ENCODE measurements around the gene TIFAB.

Gene TIFAB

DNA sequence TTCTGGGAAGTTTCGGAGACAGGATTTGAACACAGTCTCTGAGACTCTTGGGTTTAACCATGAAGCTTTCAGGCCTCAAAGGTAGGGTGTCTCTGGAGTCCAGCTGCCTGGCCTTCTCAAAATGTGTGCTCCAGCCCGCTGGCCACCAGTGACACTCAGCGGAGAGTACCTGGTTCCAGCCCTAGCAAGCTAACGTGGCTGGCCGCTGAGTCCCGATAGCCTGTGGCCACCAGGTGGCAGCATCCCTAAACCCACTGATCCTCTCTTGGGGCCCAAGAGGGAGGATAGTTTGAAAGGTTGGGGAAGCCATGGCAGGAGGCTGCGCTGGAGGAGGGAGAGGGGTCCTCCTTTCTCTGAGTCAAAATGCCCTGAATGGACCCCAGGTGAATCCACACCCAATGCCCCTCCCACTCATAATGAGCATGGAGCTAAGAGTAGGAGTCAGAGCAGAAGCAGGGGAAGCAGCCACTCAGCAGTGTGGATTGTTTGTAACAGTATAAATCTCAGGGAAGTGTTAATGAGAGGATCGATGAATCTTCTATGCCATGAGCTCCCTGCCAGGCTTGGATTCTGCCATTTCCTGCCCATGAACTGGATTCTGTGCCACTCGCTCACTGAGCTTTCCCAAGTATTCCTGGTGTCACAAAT is 5.4 kb upstream of the TIFAB start:
- Mint-ChIP-seq H3K27ac (no peak overlapping the region), H3K9me3 (peaks cover 1 to 3% of the 10 kb centered on the region in 2 donors), H3K4me3 (no peak overlapping the region), H3K27me3 (peaks cover 14 to 16% of the 10 kb centered on the region in 2 donors), H3K36me3 (peaks cover 0 to under 1% of the 10 kb centered on the region in 2 donors), H3K4me1 (peaks cover 9 to 17% of the 10 kb centered on the region in 2 donors)
- peak; percentile 49 for DNase-seq
- peak; percentile 51 to 62 for ATAC-seq (replicated peaks)

DNA sequence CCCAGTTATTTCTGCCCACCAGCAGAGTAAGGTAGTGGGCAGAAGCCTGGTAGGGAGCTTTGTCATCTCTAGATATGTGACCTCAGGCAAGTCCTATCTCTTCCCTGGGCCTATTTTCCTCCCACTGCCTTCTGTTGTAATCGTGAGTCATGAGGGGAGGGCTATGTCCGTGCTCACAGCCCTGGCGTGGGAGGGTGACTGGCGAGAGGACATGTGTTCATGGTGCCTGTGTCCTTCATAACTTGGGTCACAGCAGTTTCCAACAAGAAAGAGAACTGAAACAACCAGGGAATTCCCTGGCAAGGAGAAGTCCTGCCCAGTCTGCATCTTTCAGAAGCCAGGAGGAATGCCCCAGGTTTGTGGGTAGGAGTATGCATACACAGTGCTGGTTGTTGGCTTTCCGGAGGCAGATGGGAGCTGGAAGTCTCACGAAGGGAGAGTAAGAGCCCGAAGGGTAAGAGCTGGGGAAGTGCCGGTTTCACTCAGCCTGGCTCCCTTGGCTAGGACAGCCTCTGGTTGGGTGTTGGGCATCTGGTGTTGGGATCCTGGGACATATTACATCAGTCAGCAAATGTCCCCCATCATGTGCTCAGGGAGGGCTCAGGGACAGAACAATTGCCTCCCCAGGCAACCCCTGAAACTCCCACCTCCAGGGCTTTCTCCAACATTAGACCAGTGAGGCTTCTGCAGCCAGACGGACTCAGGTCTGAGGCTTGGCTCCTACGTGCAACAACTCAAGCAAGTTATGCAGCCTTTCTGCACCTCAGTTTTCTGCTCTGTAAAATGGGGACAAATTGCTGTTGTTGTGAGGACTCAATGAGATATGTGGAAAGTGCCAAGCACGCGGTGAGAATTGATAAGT is 4.3 kb upstream of the TIFAB start:
- Mint-ChIP-seq H3K4me3 (no peak overlapping the region), H3K36me3 (peaks cover 3 to 4% of the 10 kb centered on the region in 2 donors), H3K4me1 (peaks cover 15 to 23% of the 10 kb centered on the region in 2 donors), H3K27me3 (peaks cover 14 to 19% of the 10 kb centered on the region in 2 donors), H3K9me3 (peaks cover 5 to 7% of the 10 kb centered on the region in 2 donors), H3K27ac (peak overlapping the region; percentile 16)
- DNase-seq (peak; percentile 72), ATAC-seq (replicated peaks) (peak; percentile 88 to 90)

DNA sequence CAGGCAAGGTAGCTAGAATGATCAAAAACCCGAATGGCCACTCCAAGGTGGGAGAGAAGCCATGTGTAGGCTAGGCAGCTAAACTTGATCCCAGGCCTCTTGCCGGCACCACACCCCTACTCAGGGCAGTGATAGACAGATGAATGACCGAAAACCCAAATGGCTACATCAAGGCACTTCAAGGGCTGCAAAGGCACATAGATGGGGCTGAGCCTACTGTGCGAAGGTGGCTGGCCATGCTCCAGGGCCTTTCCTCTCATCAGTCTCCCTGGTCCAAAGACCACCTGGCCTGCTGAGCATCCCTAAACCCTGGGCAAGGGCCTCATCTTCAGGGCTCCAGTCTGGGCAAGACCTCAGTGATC is 3.7 kb upstream of the TIFAB start:
- H3K4me1 Mint-ChIP-seq, result peaks cover 17 to 27% of the 10 kb centered on the region in 2 donors
- peaks cover 3 to 4% of the 10 kb centered on the region in 2 donors for H3K36me3 Mint-ChIP-seq
- H3K27ac Mint-ChIP-seq, result peak overlapping the region; percentile 65
- ATAC-seq (replicated peaks) (no peak), DNase-seq (no peak)
- peaks cover 5 to 7% of the 10 kb centered on the region in 2 donors for H3K9me3 Mint-ChIP-seq
- H3K27me3 Mint-ChIP-seq, result peaks cover 14 to 19% of the 10 kb centered on the region in 2 donors
- H3K4me3 Mint-ChIP-seq, result no peak overlapping the region

DNA sequence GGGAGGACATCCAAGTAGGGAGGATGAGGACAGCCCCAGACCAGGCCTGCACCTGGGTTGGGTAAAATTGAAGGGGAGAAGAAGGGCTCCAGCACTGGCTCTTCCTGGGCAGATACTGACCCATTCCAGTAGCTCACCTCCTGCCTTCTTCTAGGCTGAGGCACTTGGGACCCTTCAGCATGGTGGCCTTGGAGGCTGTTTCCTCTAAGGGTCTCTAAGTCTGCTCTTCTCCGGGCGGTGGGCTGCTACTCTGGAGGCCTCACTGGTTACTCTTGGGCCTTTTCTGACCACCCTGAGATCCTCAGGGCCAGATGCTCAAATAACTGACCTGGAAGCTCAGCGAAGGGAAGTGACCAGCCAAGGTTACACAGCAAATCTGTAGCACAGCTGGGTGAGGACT is 2.8 kb upstream of the TIFAB start:
- H3K27ac Mint-ChIP-seq, result no peak overlapping the region
- peaks cover 5 to 7% of the 10 kb centered on the region in 2 donors for H3K9me3 Mint-ChIP-seq
- H3K27me3 Mint-ChIP-seq, result peaks cover 6 to 15% of the 10 kb centered on the region in 2 donors
- H3K4me3 Mint-ChIP-seq, result no peak overlapping the region
- no peak for DNase-seq
- H3K4me1 Mint-ChIP-seq, result peaks cover 23 to 36% of the 10 kb centered on the region in 2 donors
- no peak for ATAC-seq (replicated peaks)
- H3K36me3 Mint-ChIP-seq, result peaks cover 3 to 4% of the 10 kb centered on the region in 2 donors

DNA sequence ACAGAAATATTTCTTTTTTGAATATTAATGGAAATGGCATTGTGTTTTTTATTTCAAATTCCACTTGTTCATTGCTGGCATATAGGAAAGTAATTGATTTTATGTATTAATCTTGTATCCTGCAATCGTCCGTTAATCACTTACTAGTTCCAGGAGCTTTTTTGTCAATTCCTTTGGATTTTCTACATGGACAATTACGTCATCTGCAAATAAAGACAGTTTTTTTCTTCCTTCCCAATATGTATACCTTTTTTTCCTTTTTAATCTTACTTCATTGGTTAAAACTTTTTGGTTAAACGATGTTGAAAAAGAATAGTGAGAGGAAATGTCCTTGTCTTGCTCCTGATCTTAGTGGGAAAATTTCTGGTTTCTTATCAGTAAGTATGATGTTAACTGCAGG is 1.5 kb upstream of the TIFAB start:
- Mint-ChIP-seq H3K27ac (no peak overlapping the region), H3K36me3 (peaks cover 3 to 4% of the 10 kb centered on the region in 2 donors), H3K4me3 (no peak overlapping the region), H3K9me3 (peaks cover 5 to 7% of the 10 kb centered on the region in 2 donors), H3K27me3 (peaks cover 7 to 11% of the 10 kb centered on the region in 2 donors), H3K4me1 (peaks cover 26 to 39% of the 10 kb centered on the region in 2 donors)
- no peak for DNase-seq
- no peak for ATAC-seq (replicated peaks)

DNA sequence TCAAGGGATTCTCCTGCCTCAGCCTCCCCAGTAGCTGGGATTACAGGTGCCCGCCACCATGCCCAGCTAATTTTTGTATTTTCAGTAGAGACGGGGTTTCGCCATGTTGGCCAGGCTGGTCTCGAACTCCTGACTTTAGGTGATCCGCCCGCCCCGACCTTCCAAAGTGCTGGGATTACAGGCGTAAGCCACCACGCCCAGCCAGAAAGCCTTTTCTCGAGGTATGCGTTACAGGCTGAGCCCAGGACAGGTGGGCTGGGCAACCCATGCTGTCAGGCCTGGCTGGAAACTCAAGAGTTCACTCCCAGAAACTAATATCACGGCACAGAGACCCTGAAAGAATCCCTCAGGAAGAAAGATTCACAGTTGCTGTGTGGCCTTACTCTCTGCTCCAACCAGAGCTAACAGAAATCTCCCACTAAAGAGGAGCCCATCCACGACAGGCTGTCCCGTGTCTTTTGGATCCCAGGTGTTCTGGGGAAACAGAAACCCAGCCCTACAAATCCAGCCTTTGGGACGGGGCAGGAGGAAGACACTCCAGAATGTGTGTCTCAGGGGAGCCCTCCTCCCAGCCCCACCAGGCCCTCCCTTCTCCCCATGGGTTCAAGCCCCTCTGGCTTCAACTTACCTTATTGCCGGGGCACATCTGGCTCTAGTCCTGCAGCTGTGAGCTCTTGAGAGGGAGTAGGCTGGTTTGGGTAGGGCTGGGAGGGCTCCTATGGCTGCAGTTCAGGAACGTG is 400 bp downstream of the TIFAB start:
- H3K27ac Mint-ChIP-seq, result no peak overlapping the region
- DNase-seq, result no peak
- peaks cover 3 to 6% of the 10 kb centered on the region in 2 donors for H3K27me3 Mint-ChIP-seq
- peaks cover 5 to 7% of the 10 kb centered on the region in 2 donors for H3K9me3 Mint-ChIP-seq
- no peak for ATAC-seq (replicated peaks)
- peaks cover 3 to 4% of the 10 kb centered on the region in 2 donors for H3K36me3 Mint-ChIP-seq
- peaks cover 27 to 52% of the 10 kb centered on the region in 2 donors for H3K4me1 Mint-ChIP-seq
- H3K4me3 Mint-ChIP-seq, result no peak overlapping the region

DNA sequence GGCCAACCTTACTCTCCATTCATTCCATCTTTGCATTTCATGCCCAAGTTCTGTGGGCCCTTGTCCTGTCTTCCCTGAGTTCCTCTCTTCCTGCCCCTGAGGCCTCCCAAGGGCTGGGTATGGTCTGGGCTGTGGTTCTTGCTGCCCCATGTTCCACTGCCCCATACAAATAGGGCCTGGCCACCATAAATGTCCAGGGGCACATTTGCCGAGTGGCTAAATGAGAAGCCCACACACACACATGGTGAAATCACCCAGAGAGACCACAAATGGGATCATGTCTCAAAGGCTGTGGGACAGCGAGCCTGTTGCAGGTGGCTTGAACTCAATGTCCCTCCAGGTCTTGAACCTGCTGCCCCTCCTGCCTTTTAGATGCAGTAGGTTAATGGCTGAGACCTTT is 1.2 kb downstream of the TIFAB start:
- Mint-ChIP-seq H3K27me3 (peaks cover 3 to 12% of the 10 kb centered on the region in 2 donors), H3K4me3 (no peak overlapping the region), H3K36me3 (peaks cover 3 to 4% of the 10 kb centered on the region in 2 donors), H3K27ac (no peak overlapping the region), H3K9me3 (peaks cover 5 to 7% of the 10 kb centered on the region in 2 donors), H3K4me1 (peaks cover 24 to 52% of the 10 kb centered on the region in 2 donors)
- ATAC-seq (replicated peaks) (no peak), DNase-seq (no peak)

DNA sequence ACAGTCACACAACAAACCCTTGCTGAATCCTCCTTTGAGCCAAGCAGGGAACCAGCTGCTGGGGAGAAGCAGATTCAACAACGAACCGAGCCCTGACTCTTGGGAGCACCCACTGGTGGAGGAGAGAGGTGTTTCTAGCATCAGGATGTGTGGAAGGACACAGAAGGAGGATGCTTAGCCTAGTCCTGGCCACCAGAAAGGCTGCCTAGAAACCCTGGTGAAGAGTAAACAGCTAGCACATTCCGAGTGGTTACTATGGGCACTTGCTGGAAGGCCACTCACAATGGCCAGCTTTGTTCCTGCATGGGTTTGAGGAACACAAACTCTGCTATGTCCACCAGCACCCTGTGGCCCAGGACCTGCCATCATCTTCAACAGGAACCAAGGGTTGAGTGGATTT is 1.8 kb downstream of the TIFAB start:
- no peak overlapping the region for H3K27ac Mint-ChIP-seq
- H3K9me3 Mint-ChIP-seq, result peaks cover 5 to 7% of the 10 kb centered on the region in 2 donors
- peaks cover 3 to 13% of the 10 kb centered on the region in 2 donors for H3K27me3 Mint-ChIP-seq
- peaks cover 24 to 52% of the 10 kb centered on the region in 2 donors for H3K4me1 Mint-ChIP-seq
- H3K4me3 Mint-ChIP-seq, result no peak overlapping the region
- H3K36me3 Mint-ChIP-seq, result peaks cover 3 to 4% of the 10 kb centered on the region in 2 donors
- DNase-seq (no peak), ATAC-seq (replicated peaks) (no peak)

DNA sequence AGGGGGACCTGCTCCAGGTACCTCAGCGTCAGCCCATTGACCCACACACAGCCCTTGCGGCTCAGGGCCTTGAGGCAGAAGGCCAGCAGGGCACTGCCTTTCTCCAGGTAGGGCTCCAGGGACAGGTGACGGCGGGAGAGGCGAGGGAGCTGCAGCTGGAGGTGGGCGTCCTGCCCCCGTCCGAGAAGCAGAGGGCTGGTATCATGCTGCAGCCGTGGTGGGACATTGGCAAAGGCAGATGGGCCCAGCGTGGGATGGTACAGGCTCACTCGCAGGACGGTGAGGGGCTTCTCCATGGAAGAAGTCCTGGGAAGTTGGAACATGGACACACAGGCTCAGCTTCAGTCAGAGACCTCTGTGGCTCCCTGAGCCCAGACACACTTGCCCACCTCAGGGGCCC is 2.5 kb downstream of the TIFAB start:
- Mint-ChIP-seq H3K4me1 (peaks cover 25 to 56% of the 10 kb centered on the region in 2 donors), H3K27me3 (peaks cover 5 to 16% of the 10 kb centered on the region in 2 donors), H3K36me3 (peaks cover 3 to 4% of the 10 kb centered on the region in 2 donors), H3K27ac (no peak overlapping the region), H3K4me3 (no peak overlapping the region), H3K9me3 (peaks cover 5 to 7% of the 10 kb centered on the region in 2 donors)
- ATAC-seq (replicated peaks) (no peak), DNase-seq (no peak)

DNA sequence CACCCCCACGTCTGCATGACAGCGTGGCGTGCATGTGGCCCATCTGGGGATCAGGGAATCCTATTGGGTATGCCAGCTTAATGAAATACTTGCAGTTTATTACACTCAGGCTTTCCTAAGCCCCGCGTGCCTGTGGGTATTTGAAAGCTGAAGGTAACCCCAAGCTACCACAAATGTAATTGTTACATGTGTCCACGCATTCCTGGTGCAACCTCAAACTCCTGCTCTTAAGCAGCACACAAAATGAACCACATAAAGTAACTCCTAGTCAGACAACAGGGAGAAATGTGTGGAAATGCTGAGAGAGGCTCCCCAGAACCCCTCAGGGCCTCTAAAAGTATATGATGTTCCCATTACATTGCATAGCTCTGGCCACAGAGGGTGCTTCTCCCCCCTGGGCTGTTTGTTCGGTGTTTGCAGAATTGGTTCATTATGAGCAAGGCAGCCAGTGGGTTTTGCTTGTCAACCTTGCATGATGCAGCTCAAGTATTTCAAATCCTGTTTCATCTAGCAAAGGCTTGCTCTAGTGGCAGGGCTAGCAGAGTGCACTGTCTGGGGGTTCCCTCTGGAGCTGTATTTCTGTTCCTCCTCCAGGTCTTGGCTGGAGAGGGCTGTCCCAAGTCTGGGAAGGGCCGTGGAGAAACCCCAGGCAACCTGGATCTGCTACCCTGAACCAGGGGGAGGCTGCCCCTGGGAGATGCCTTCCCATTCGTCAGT is 3.2 kb downstream of the TIFAB start:
- peaks cover 12 to 21% of the 10 kb centered on the region in 2 donors for H3K27me3 Mint-ChIP-seq
- H3K4me1 Mint-ChIP-seq, result peaks cover 28 to 63% of the 10 kb centered on the region in 2 donors
- peaks cover 3 to 4% of the 10 kb centered on the region in 2 donors for H3K36me3 Mint-ChIP-seq
- H3K27ac Mint-ChIP-seq, result no peak overlapping the region
- no peak overlapping the region for H3K4me3 Mint-ChIP-seq
- ATAC-seq (replicated peaks), result peak; percentile 20 to 48
- DNase-seq, result no peak
- H3K9me3 Mint-ChIP-seq, result peaks cover 5 to 7% of the 10 kb centered on the region in 2 donors

DNA sequence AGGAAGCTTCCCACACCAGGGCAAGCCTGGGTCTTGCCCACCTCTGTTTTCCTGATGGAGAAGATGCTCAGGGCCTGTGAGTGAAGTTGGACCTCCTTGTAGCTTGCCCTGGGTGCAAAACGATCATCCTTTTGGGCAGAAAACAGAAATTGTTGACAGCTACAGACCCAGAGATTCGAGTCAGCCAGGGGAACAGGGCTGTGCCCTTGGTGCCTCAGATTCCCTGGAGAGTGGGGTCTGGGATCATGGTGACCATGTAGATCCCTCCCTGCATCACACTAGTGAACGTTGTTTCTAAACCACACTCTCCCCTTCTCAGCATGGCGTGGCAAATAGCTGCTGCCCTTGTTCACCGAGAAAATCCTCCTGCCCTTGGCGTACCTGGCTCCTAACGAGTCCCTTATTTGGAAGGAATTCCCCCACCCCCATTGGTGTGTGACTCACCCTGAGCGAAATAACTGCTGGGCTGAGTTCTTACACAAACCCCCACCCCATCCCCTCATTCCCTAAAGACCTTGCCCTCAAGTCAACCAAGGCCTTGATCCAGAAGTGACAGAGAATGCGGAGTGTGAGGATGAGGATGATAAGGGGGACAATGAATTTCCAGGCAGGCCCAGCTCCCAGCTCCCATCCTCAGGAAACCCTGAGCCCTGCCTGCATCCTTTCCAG is 3.9 kb downstream of the TIFAB start:
- Mint-ChIP-seq H3K36me3 (peaks cover 3 to 4% of the 10 kb centered on the region in 2 donors), H3K27ac (no peak overlapping the region), H3K27me3 (peaks cover 12 to 21% of the 10 kb centered on the region in 2 donors), H3K4me3 (no peak overlapping the region), H3K4me1 (peaks cover 28 to 63% of the 10 kb centered on the region in 2 donors), H3K9me3 (peaks cover 5 to 7% of the 10 kb centered on the region in 2 donors)
- DNase-seq (no peak), ATAC-seq (replicated peaks) (peak in 1 of 2 donors; percentile 32)

DNA sequence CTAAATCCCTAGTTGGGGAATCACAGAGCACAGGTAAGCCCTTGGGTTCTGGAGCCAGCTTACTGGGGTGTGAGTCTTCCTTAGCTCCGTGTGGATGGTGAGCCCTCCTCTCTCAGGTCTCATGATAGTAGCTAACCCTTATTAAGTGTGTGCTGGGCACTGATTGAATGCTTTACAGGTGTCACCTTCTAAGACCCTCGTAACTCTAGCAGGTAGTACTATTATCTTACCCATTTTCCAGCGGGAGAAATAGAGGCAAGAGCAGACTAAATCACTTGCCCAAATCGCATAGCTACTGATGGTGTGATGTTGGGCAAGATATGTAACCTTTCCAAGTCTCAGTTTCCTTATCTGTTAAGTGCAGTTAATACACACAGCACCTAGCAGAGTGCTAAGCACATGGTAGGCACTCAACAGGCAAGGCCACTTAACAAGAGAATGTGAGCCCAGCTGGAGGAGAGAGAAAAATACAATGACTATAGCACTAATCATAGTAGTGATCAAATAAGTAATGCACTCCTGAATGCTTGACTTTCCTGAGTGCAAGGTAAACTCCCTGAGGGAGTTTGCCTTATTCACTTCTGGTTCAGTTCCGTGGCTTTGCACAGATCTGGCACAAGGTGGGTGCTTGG is 4.7 kb downstream of the TIFAB start, which contains the start of gene DCANP1:
DCANP1 (minus strand) TSS at position 51 of the 632 bp plus-strand sequence. CDS start 240 bp downstream, outside the sequence.
- peaks cover 27 to 63% of the 10 kb centered on the region in 2 donors for H3K4me1 Mint-ChIP-seq
- no peak within 1 kb of the TSS for H3K27ac Mint-ChIP-seq
- ATAC-seq (replicated peaks) (no peak), DNase-seq (no peak)
- H3K27me3 Mint-ChIP-seq, result peaks cover 10 to 21% of the 10 kb centered on the region in 2 donors
- H3K36me3 Mint-ChIP-seq, result peaks cover 2% of the 10 kb centered on the region in 2 donors
- H3K4me3 Mint-ChIP-seq, result no peak within 1 kb of the TSS
- peaks cover 2% of the 10 kb centered on the region in 2 donors for H3K9me3 Mint-ChIP-seq

DNA sequence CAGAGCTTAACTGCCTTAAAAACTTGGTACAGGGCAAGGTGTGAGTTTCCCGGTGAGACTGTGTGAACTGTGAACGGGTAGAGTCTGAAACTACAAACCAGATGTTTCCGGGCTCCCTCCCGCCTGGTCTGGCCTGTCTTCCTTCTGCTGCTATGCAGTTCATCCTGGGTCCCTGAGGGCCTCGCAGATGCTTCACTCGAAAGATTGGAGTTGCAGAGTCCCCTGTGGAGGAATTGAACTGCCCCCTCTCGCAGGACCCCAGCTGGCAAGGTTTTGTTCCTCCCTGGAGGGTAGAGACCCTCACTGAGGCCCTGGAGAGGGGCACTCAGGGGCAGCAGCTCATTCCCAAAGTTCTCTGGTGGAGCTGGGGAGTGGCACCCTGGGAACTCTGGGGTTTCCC is 5.5 kb downstream of the TIFAB start:
- no peak overlapping the region for H3K4me3 Mint-ChIP-seq
- no peak for DNase-seq
- no peak for ATAC-seq (replicated peaks)
- peaks cover 9 to 21% of the 10 kb centered on the region in 2 donors for H3K27me3 Mint-ChIP-seq
- no peaks in the 10 kb centered on the region for H3K9me3 Mint-ChIP-seq
- H3K36me3 Mint-ChIP-seq, result no peaks in the 10 kb centered on the region
- H3K4me1 Mint-ChIP-seq, result peaks cover 28 to 63% of the 10 kb centered on the region in 2 donors
- no peak overlapping the region for H3K27ac Mint-ChIP-seq
